BE2C (cell line): ENCODE data around the gene COQ2.
"Not testable (repeated sequence)": the region's sequence is repeated elsewhere in the genome, so short reads cannot be mapped to it uniquely, and the experiment has no call there.

ENCODE experiments used
- DNase-seq: peaks from one replicate; pipeline ENCODE4 v3.0.0-alpha.2; 2020
- H3K27me3 ChIP-seq: fragments of 250-450 bp; sonication (Bioruptor Pico); 2 replicates; pipeline ENCODE4 v1.5.1; 2020; ENCODE audit warnings: mild to moderate bottlenecking
- H3K36me3 ChIP-seq: fragments of 250-450 bp; sonication (Bioruptor Pico); 2 replicates; pipeline ENCODE4 v1.5.1; 2020; ENCODE audit warnings: mild to moderate bottlenecking
- H3K4me1 ChIP-seq: fragments of 250-450 bp; sonication (Bioruptor Pico); 2 replicates; pipeline ENCODE4 v1.5.1; 2020
- H3K4me3 ChIP-seq: 2 replicates; pipeline ENCODE4 v1.5.1; 2011; ENCODE audit warnings: low read depth, low read length
- H3K9me3 ChIP-seq: fragments of 250-450 bp; sonication (Bioruptor Pico); 2 replicates; pipeline ENCODE4 v1.5.1; 2020
- CTCF ChIP-seq: IDR thresholded peaks from 2 replicates; pipeline ENCODE4 v1.5.1; 2012; ENCODE audit warnings: mild to moderate bottlenecking, low read depth, low read length

COQ2 gene

GRCh38 chr4:83247415-83248357 is 36.9 kb downstream of the COQ2 start:
- Histone ChIP-seq H3K9me3 (no peaks in the 10 kb centered on the region), H3K36me3 (no peaks in the 10 kb centered on the region), H3K4me3 (no peak overlapping the region), H3K4me1 (no peaks in the 10 kb centered on the region), H3K27me3 (no peaks in the 10 kb centered on the region)
- TF ChIP-seq CTCF, result no peak
- no peak for DNase-seq

GRCh38 chr4:83241132-83241531 is 43.5 kb downstream of the COQ2 start:
- TF ChIP-seq CTCF, result no peak
- DNase-seq, result no peak
- Histone ChIP-seq H3K36me3 (no peaks in the 10 kb centered on the region), H3K4me3 (no peak overlapping the region), H3K27me3 (no peaks in the 10 kb centered on the region), H3K9me3 (no peaks in the 10 kb centered on the region; the same call in 1 of the 2 replicates), H3K4me1 (no peaks in the 10 kb centered on the region)

- Histone ChIP-seq H3K9me3 (no peaks in the 10 kb centered on the region; the same call in 1 of the 2 replicates), H3K36me3 (no peaks in the 10 kb centered on the region), H3K4me3 (no peak overlapping the region), H3K4me1 (no peaks in the 10 kb centered on the region), H3K27me3 (no peaks in the 10 kb centered on the region)
- DNase-seq, result no peak
- no peak for TF ChIP-seq CTCF
These were observed 44.2 kb downstream of the COQ2 start for GRCh38 chr4:83240379-83240875.

GRCh38 chr4:83238393-83239248 is 46.0 kb downstream of the COQ2 start:
- no peak overlapping the region for H3K4me3 ChIP-seq
- no peak for TF ChIP-seq CTCF
- no peaks in the 10 kb centered on the region for H3K36me3 ChIP-seq
- no peak for DNase-seq
- no peaks in the 10 kb centered on the region for H3K27me3 ChIP-seq
- no peaks in the 10 kb centered on the region; the same call in 1 of the 2 replicates for H3K9me3 ChIP-seq
- H3K4me1 ChIP-seq, result no peaks in the 10 kb centered on the region

- no peak for TF ChIP-seq CTCF
- Histone ChIP-seq H3K36me3 (no peaks in the 10 kb centered on the region), H3K9me3 (no peaks in the 10 kb centered on the region; the same call in 1 of the 2 replicates), H3K4me3 (no peak overlapping the region), H3K4me1 (no peaks in the 10 kb centered on the region), H3K27me3 (no peaks in the 10 kb centered on the region)
- DNase-seq, result no peak
These were observed 47.0 kb downstream of the COQ2 start for GRCh38 chr4:83237591-83237990.

GRCh38 chr4:83235645-83236133 is 48.9 kb downstream of the COQ2 start:
- H3K36me3 ChIP-seq, H3K4me1 ChIP-seq, H3K4me3 ChIP-seq, DNase-seq, H3K9me3 ChIP-seq, H3K27me3 ChIP-seq: not testable (repeated sequence)
